Muscle of back (tissue), 11 donors: ENCODE results near the gene VWA8. TPM values are rescaled to one million over a fixed set of nuclear protein-coding genes. Genes with fewer than 3 reads are reported as not detected.
"Not testable (repeated sequence)": the region's sequence is repeated elsewhere in the genome, so short reads cannot be mapped to it uniquely, and the experiment has no call there.

Experiments
- DNase-seq, 3 donors: peaks; one replicate each; pipeline versions ENCODE4 v3.0.0 to v3.0.0-alpha.2; 2013
- polyA plus RNA-seq, 10 donors: library from polyadenylated mRNA; unstranded; fragments of 120-200 nt; gene quantifications; one replicate each; pipeline ENCODE4 v1.2.1, GENCODE V29; 2013; ENCODE audit not compliant: insufficient read length in 10 of 10

VWA8 gene
- polyA plus RNA-seq, 10 donors, result 7.1 to 12.2 (median 9.8) TPM

DNA sequence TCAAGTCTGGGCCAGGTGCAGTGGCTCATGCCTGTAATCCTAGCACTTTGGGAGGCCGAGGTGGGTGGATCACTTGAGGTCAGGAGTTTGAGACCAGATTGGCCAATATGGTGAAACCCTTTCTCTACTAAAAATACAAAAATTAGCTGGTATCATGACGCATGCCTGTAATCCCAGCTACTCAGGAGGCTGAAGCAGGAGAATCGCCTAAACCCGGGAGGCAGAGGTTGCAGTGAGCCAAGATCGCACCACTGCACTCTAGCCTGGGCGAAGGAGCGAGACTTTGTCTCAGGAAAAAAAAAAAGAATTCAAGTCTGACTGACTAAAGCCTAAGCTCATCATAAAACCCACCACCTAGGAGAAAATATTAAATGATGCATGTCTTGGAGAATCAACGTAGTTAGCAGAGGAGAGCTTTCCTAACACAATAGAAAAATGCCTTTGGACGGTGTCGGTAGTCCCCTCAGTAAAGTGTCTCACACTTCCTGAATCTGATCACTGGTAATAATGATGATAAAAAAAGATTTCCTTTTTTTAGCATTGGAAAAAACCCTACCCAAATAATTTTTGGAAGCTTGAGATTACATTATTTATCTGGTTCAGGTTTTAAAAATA lies 313.1 kb downstream of the VWA8 start:
- not testable (repeated sequence) for DNase-seq

- peak; percentile 26 to 77 (median 62) for DNase-seq
Observed at GRCh38 chr13:41645331-41645730, 315.6 kb downstream of the VWA8 start.

DNA sequence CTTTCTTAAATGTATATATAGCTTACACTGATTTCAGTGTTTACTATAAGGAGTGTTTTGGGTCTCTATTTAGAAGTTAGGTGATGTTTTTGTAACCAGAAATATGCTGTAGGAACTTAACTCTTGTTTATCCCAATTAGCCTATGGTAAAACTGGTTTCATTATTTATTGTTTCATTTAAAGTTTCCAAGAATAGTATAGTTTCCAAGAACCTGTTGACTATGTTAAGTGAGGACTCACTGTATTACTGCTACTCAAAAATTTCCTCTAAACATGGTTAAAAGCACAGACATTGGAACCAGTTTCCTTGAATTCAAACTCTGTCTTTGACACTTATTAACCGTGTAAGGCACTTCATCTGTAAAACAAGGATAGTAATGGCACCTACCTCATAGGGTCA lies 316.2 kb downstream of the VWA8 start:
- DNase-seq, result no peak

GRCh38 chr13:41643507-41643906 lies 317.4 kb downstream of the VWA8 start:
- DNase-seq, result no peak

DNA sequence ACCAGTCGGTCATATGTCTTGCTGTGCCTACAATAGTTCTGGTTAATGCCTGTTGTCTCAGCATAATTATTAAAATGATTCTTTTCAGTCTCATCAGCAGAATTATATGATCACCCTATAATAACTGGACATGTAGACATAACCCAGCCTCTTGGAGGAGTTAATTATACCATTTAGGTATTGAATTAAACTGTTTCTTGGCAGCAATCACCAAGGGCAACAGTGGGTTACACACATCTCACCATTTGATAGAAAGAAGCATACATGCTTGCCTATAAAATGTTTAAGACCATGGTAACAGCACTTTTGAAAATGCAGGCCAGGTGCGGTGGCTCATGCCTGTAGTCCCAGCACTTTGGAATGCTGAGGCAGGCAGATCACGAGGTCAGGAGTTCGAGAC lies 318.9 kb downstream of the VWA8 start:
- no peak for DNase-seq

DNA sequence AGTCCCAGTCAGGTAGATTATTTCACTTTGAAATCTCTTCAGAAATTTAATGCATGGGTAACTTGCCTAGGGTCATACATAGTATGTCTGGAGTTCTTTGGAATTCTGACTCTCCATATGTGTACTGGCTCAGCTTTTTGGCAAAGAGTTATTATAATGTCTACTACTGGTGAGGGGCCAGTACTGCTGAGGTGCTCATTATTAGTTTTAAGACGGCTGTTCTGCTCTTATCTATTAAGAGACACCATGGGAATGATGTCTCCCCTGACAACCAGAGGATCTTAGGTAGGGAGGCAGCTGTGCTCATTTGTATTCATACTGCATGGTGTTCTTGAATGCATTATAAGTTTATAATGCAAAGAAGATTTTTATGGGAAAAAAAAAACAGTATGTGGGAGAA lies 319.5 kb downstream of the VWA8 start:
- peak in 1 of 3 donors; percentile 54 for DNase-seq

DNA sequence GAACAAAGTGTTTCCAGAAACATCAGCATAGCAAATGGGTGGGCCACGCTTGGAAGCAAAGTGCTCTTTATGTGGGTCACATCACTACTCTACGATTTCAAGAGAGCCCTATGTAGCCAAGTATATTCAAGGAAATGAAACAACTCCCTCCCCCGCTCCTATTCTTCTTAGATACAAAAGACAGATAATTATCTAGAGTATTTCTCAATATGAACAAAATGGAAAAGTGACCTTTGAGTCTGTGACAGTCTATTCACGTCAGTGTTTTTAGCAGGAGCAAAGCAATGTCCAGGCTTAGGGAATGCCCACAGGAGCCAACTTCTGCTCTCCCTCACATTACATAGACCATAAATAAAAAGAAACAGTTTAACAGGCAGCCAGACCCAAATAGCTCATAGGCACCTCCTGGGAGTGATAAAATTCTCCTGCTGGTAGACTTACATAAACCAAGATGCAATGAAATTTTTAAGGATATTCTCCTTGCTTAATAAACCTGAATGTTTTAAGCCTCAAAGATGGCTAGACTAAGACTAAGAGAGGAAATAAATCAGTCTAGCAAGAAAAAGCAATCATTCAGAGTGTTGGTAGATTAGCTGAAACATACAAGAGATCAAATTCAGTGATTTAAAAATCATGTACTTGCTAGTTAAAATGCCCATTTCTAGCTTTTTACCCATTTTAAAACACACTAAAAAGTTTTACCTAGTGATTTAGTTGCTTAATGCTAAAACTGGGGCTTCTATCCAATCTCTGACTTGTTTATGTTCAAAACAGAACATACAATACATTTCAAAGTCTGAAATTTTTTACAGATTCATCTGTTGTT lies 320.7 kb downstream of the VWA8 start:
- DNase-seq, result peak in 2 of 3 donors; percentile 29 to 80

- DNase-seq, result no peak
Observed at GRCh38 chr13:41639237-41639904, 321.5 kb downstream of the VWA8 start.

DNA sequence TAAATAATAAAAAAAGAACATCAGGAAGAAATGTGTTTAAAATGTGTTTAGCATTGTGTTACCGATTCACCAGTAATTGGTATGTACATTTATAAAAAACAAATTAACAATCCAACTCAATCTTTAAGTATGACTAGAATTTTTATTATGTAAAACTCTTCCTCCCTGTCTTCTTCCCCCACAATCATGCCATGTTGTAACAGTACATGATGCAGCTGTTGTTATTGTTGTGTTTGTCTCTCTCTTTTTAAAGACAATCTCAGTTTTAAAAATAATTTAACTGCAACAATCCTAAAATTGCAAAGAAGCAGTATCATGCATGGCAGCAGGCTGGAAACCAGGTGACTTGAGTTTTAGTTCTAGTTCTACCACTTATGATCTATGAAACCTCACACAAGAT lies 323.3 kb downstream of the VWA8 start:
- DNase-seq, result no peak

DNA sequence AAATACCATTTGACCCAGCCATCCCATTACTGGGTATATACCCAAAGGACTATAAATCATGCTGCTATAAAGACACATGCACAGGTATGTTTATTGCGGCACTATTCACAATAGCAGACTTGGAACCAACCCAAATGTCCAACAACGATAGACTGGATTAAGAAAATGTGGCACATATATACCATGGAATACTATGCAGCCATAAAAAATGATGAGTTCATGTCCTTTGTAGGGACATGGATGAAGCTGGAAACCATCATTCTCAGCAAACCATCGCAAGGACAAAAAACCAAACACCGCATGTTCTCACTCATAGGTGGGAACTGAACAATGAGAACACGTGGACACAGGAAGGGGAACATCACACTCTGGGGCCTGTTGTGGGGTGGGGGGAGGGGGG lies 323.9 kb downstream of the VWA8 start:
- not testable (repeated sequence) for DNase-seq

- not testable (repeated sequence) for DNase-seq
Observed at GRCh38 chr13:41636590-41636989, 324.3 kb downstream of the VWA8 start.

- DNase-seq, result no peak
Observed at GRCh38 chr13:41634407-41634806, 326.5 kb downstream of the VWA8 start.

- no peak for DNase-seq
Observed at GRCh38 chr13:41633776-41634175, 327.1 kb downstream of the VWA8 start.

DNA sequence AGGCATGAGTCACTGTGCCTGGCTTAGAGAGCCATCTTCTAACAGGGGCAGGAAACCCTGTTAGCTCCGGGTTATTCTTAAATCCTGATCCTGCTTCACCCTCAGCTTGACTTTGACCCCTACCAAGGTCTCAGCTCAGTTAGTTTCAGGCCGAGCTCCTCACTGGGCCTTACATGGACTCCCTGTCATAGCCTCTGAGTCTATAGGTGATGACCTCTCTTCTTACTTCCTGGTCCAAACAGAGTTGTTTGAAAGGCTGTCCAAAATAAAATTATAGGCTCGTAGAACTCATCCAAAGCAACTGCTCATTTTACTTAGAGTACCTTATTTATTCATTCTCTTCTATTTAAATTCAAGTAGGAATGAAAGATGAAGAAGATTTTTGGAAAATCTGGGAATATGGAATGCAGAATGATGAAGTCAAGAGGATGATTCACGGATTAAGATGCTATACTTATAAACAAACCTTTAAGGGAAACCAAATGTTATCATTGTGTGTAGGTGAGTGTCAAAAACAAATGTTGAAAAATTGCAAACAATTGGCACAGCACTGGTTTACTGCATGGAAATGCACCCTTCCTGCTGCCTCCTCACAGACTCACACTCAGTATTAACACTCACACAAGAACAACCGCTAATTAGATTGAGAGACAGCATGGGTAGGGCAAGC lies 329.5 kb downstream of the VWA8 start:
- DNase-seq, result no peak

DNA sequence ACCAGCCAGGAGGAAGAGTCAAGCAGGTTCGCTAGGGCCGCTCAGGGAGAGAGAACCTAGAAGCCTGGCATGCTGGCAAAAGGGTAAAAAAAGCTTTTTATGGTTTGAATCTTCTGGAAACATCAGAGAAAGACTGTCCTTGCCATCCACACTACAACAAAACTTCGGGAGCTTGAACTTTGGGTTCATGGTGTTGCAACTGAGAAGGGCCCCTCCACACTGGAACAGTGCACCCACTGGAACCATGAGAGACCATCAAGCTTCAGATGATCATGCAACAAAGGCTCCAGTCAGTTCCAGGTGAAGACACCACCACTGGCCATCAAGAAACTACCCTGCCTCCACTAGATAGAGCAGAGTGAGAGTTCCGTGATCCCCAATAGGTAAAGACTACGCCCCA lies 333.5 kb downstream of the VWA8 start:
- no peak for DNase-seq

GRCh38 chr13:41624041-41624440 lies 336.9 kb downstream of the VWA8 start:
- no peak for DNase-seq

GRCh38 chr13:41622432-41623429 lies 338.2 kb downstream of the VWA8 start:
- DNase-seq, result peak in 1 of 3 donors; percentile 56

DNA sequence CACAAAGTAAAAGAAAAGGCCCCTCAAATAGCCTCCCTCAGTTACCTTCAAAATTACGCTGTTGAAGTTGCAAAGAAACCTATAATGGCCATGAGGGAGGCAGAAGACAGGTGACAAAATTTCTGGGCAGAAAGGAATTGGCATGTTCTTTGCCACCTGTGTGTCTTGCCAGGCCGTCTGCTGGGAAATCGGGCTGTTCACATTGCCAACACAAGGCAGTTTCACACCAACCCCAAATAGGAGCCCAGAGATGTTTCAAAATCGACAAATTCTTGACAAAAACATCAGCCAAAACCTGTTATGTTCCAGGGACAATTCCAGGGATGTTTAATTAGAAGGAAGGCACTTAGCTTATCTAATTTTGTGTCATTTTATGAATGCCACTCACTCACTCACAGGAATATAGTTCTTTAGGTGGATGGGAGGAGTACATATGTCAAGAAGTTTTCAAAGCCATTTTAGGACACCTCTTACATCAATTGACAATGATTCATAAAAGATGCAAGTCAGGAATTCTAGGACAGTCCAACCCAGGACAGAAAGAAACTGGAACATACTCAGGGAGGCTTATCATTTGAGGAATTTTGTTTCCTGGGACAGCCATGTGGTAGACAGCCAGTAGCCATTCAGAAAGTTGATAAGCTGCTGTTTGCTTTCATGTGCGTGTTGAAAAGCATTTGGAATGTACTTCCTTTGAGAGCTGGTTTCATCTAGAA lies 339.0 kb downstream of the VWA8 start:
- no peak for DNase-seq

DNA sequence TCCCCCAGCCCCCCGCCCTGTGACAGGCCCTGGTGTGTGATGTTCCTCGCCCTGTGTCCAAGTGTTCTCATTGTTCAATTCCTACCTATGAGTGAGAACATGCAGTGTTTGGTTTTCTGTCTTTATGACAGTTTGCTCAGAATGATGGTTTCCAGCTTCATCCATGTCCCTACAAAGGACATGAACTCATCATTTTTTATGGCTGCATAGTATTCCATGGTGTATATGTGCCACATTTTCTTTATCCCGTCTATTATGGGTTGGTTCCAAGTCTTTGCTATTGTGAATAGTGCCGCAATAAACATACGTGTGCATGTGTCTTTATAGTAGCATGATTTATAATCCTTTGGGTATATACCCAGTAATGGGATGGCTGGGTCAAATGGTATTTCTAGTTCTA lies 343.3 kb downstream of the VWA8 start:
- not testable (repeated sequence) for DNase-seq

DNA sequence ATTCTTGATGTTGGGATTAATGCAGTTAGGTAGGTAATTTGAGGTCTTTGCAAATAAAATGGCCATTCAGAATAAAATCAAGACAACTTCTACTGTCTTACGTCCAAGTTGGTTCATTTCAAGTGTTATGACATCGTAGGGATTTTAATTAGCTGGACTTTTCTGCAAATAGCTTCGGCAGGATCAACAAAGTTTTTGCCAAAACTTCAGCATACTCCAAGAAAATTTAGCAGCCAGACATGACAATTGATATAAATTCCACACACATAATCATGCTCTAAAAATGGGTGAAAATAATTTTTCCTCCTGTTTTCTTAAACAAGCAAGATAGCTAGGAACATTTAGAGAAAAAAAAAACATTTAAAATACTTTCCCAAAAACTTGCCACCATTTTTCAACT lies 344.8 kb downstream of the VWA8 start:
- no peak for DNase-seq
